Measurements from ENCODE around the gene ITPR1.

GRCh38 chr3:4846543-4846942 is 353.4 kb downstream of the ITPR1 start:
- TF ChIP-seq CTCF (conservative IDR thresholded peaks at IDR 0.05 in 1 of 2, IDR thresholded peaks at IDR 0.05 in 1 of 2; ENCODE audit: extremely low read depth in 1 of 2, insufficient read depth in 1 of 2, low read depth in 1 of 2, low read length in 2 of 2) (no peak), EZH2 (IDR thresholded peaks at IDR 0.05; ENCODE audit: borderline replicate concordance, low read length) (no peak)
